ENCODE data around the gene DUSP6. TPM values are rescaled to one million over a fixed set of nuclear protein-coding genes. Genes with fewer than 3 reads are reported as not detected.

The DUSP6 gene
- total and polyA plus RNA-seq, 2 of the 13 experiments (the other 11 are each of a cell fraction or from before 2014, with no cell fraction given) = 40.9 to 161 TPM

GRCh38 chr12:89391726-89392336 lies 39.5 kb upstream of the DUSP6 start (continued):
- TF ChIP-seq ZNF10 (CRISPR knock-in tag; IDR thresholded peaks at IDR 0.05; ENCODE audit: borderline replicate concordance, low read depth) = no peak

- BruUV-seq (replicated peaks) = no TSS peak
- peak; percentile 93 for FAIRE-seq
- peak overlapping the region in 2 of 3 experiments; percentile 27 to 52; a peak in 2 of 6 replicates for H3K4me3 ChIP-seq (replicated peaks in 1 of 3; ENCODE audit: insufficient read depth in 1 of 3, low read depth in 2 of 3, low read length in 3 of 3)
- peak overlapping the region; percentile 71 for H3K9ac ChIP-seq (ENCODE audit: insufficient read depth, low read depth, low read length)
- no peaks in the 10 kb centered on the region for H4K20me1 ChIP-seq (ENCODE audit: insufficient read depth, low read length)
- ATAC-seq = peak; percentile 92
- peaks cover 82% of the 10 kb centered on the region for H3K4me1 ChIP-seq (ENCODE audit: insufficient read depth, low read length)
- H3K27ac ChIP-seq (ENCODE audit: extremely low read length, insufficient read depth, low read length) = peak overlapping the region; percentile 75
- in situ Hi-C loops (cut with HindIII; ENCODE audit: extremely low pct_ligation_motif_present, low pct_unique_long_range_greater_than_20kb) = loop anchor here (5.0 kb wide), 1 partner anchor 39 kb away; the partner anchor contains the start of gene DUSP6
- peak overlapping the region; percentile 66 for H3K4me2 ChIP-seq (ENCODE audit: low read depth, low read length)
- H3K27me3 ChIP-seq (ENCODE audit: control insufficient read depth in 1 of 2, insufficient read depth in 2 of 2, low read length in 2 of 2) = no peaks in the 10 kb centered on the region
- no peaks in the 10 kb centered on the region for H3K36me3 ChIP-seq (replicated peaks in 1 of 2; ENCODE audit: control insufficient read depth in 1 of 2, insufficient read depth in 2 of 2, low read length in 2 of 2)
- intact Hi-C loops (cut with micrococcal nuclease; ENCODE audit: unreplicated experiment) = loop anchor here (1.0 to 5.0 kb wide), 2 partner anchors 39 to 71 kb away; partner anchors contain the start of gene DUSP6
- no peak overlapping the region for H2AFZ ChIP-seq (ENCODE audit: low read length)
- DNase-seq (ENCODE audit: low spot score) = peak; percentile 90
- CTCF ChIA-PET (ENCODE audit: low intra/inter-chr PET ratio, low total read pairs) = no interaction called here
- POLR2A ChIA-PET = interaction anchor here (0.7 to 3.2 kb wide), 8 partner anchors 8 to 199 kb away, joined by 3 to 67 read pairs (median 8); partner anchors contain the start of gene DUSP6
- no peaks in the 10 kb centered on the region for H3K9me3 ChIP-seq (ENCODE audit: low read length)
- no peaks in the 10 kb centered on the region for H3K79me2 ChIP-seq (ENCODE audit: insufficient read depth, low read length)
- WGBS (ENCODE audit: low lambda C conversion rate) = 8% methylated on average over 3 of the region's 3 CpGs
- peak; percentile 49 for TF ChIP-seq POLR2G (IDR thresholded peaks at IDR 0.05; ENCODE audit: low read depth, low read length)
- TF ChIP-seq ZBTB43 (CRISPR knock-in tag; conservative IDR thresholded peaks at IDR 0.05) = peak; percentile 91
- TF ChIP-seq, protein P1, sequence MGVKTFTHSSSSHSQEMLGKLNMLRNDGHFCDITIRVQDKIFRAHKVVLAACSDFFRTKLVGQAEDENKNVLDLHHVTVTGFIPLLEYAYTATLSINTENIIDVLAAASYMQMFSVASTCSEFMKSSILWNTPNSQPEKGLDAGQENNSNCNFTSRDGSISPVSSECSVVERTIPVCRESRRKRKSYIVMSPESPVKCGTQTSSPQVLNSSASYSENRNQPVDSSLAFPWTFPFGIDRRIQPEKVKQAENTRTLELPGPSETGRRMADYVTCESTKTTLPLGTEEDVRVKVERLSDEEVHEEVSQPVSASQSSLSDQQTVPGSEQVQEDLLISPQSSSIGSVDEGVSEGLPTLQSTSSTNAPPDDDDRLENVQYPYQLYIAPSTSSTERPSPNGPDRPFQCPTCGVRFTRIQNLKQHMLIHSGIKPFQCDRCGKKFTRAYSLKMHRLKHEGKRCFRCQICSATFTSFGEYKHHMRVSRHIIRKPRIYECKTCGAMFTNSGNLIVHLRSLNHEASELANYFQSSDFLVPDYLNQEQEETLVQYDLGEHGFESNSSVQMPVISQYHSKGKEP (CRISPR knock-in tag; IDR thresholded peaks at IDR 0.05) = no peak
- TF ChIP-seq CREBL2 (CRISPR knock-in tag; IDR thresholded peaks at IDR 0.05; ENCODE audit: borderline replicate concordance) = no peak
- no peak for TF ChIP-seq GABPA (IDR thresholded peaks at IDR 0.05; ENCODE audit: low read depth, low read length)
- peak; percentile 52 for TF ChIP-seq GABPA (CRISPR knock-in tag; IDR thresholded peaks at IDR 0.05; ENCODE audit: low read depth)
- TF ChIP-seq, protein P2, sequence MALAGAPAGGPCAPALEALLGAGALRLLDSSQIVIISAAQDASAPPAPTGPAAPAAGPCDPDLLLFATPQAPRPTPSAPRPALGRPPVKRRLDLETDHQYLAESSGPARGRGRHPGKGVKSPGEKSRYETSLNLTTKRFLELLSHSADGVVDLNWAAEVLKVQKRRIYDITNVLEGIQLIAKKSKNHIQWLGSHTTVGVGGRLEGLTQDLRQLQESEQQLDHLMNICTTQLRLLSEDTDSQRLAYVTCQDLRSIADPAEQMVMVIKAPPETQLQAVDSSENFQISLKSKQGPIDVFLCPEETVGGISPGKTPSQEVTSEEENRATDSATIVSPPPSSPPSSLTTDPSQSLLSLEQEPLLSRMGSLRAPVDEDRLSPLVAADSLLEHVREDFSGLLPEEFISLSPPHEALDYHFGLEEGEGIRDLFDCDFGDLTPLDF (CRISPR knock-in tag; IDR thresholded peaks at IDR 0.05) = no peak
- TF ChIP-seq ATF1 (CRISPR knock-in tag; IDR thresholded peaks at IDR 0.05) = peak; percentile 13; the same call in 1 of the 2 replicates
- TF ChIP-seq FOXO1 (CRISPR knock-in tag; IDR thresholded peaks at IDR 0.05) = peak; percentile 97
- TF ChIP-seq, protein P3, sequence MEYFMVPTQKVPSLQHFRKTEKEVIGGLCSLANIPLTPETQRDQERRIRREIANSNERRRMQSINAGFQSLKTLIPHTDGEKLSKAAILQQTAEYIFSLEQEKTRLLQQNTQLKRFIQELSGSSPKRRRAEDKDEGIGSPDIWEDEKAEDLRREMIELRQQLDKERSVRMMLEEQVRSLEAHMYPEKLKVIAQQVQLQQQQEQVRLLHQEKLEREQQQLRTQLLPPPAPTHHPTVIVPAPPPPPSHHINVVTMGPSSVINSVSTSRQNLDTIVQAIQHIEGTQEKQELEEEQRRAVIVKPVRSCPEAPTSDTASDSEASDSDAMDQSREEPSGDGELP (IDR thresholded peaks at IDR 0.05; ENCODE audit: borderline replicate concordance, low read depth) = peak; percentile 79; the same call in 1 of the 2 replicates
- TF ChIP-seq ZFP41 (CRISPR knock-in tag; IDR thresholded peaks at IDR 0.05; ENCODE audit: borderline replicate concordance) = peak; percentile 51; the same call in 1 of the 2 replicates
- peak; percentile 81; the same call in 1 of the 2 replicates for TF ChIP-seq ZBTB20 (CRISPR knock-in tag; IDR thresholded peaks at IDR 0.05; ENCODE audit: borderline replicate concordance, low read depth)
- no peak for TF ChIP-seq MAFG (CRISPR knock-in tag; IDR thresholded peaks at IDR 0.05)
- TF ChIP-seq PLRG1 (conservative IDR thresholded peaks at IDR 0.05) = no peak
- TF ChIP-seq ZNF570 (CRISPR knock-in tag; IDR thresholded peaks at IDR 0.05; ENCODE audit: borderline replicate concordance) = no peak
These were observed 38.7 kb upstream of the DUSP6 start for GRCh38 chr12:89390802-89391673.
